NCI-H69 (cell line): Measurements from ENCODE around the gene ARL6IP4.

Experiments used
- DNase-seq: peaks from one replicate; lab custom pipeline; 2025; lab: John Stamatoyannopoulos, UW

ARL6IP4 gene

GRCh38 chr12:122978507-122978955, 1.9 kb upstream of the ARL6IP4 start:
- no peak for DNase-seq

GRCh38 chr12:122979001-122979907, 1.2 kb upstream of the ARL6IP4 start:
- no peak for DNase-seq

DNA sequence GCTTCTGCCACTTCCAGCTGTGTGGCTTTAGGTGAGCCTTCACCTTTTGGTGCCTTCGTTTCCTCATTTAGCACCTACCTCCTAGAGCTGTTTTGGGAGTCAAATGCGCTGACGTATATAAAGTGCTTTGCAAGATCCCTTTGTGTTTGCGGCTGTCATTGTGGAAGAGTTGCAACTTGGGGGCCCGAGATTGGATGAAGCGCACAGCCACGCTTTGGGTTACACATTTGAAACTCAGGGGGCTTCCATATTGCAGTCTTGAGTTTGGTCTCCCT, 636 bp upstream of the ARL6IP4 start:
- DNase-seq: no peak

DNA sequence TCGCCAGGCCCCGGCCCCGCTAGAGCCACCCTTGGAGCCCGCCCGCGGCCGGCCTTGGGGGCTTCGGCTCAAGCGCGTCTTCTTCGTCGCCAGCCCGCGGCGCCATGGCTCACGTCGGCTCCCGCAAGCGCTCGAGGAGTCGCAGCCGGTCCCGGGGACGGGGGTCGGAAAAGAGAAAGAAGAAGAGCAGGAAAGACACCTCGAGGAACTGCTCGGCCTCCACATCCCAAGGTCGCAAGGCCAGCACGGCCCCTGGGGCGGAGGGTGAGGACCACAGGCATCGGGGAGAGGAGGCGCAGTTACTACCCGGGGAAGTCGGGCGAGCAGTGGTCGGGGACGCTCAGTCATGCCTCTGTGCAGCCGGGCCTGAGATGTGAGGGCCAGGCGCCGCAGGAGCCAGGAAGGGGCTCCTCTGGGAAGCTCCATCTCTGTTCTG, 573 bp downstream of the ARL6IP4 start:
- peak; percentile 67 for DNase-seq

DNA sequence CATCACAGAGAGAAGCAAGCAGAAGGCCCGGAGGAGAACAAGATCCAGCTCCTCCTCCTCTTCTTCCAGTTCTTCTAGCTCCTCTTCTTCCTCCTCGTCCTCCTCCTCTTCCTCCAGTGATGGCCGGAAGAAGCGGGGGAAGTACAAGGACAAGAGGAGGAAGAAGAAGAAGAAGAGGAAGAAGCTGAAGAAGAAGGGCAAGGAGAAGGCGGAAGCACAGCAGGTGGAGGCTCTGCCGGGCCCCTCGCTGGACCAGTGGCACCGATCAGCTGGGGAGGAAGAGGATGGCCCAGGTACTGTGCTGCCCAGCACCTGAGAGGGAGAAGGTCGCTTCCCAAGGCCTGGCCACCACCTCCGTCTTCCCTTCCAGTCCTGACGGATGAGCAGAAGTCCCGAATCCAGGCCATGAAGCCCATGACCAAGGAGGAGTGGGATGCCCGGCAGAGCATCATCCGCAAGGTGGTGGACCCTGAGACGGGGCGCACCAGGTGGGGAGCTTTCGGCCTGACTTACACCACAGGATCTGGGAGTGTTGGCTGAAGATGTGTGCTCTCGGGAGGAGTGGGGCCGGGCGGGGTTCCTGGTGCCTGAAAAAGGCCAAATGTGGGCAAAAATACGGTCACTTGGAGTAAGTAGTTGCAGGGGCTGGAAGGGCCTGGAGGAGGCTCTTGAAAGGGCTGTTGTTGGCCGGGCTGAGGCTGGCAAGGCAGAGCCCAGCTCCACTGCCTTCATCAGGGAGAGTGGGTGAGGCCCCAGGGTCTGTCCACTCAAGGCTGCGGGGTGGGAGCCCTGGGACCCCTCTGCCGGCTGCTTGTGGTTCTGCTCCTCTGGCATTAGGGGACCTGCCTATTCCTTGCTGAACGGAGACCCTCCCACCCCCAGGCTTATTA, 1.4 kb downstream of the ARL6IP4 start:
- DNase-seq: no peak

DNA sequence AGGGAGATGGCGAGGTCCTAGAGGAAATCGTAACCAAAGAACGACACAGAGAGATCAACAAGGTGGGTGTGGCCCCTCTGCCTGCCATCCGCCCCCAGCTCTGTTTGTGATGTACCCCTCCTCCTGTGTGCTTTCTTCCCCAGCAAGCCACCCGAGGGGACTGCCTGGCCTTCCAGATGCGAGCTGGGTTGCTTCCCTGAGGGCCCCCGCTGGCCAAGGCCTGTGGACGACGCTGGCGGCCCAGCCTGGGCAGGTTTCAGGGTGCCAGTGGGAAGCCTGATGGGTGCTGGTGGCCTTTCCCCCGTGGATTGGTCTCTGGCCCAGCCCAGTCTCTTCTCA, 2.0 kb downstream of the ARL6IP4 start:
- no peak for DNase-seq

GRCh38 chr12:122982963-122983788, 2.7 kb downstream of the ARL6IP4 start:
- no peak for DNase-seq

DNA sequence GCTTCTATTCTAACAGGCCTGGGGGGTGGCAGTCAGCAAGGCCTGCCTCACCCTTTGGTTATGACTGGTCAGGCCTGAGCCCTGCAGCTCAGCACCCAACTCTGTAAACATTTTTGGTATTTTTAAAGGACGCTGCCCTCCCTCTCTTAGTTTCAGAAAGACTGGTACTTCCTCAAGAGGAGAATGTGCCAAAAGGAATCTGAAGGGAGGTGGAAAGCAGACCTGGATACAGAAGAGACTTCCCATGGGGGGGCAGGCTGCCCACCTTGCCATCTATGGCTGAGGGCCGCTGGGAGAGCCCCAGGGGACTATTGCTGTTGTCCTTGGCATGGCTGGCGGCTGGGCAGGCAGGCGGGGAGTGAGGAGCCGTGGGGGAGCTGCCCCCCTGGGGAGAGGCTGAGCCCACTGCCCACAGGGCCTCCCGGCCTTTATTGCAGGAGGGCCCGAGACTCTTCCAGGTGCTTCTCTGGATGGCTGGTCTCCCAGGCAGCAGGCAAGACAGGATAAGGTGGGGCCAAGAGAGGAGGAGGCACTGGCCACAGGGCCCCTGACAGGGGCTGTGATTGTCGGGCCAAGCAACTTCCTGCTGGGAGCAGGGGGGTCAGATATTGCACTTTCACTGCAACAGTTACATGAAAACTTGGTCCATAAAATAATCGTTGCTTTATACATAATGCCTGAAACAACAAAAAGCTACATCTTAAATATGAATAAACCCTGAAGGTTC, 3.5 kb downstream of the ARL6IP4 start:
- DNase-seq: peak; percentile 18

DNA sequence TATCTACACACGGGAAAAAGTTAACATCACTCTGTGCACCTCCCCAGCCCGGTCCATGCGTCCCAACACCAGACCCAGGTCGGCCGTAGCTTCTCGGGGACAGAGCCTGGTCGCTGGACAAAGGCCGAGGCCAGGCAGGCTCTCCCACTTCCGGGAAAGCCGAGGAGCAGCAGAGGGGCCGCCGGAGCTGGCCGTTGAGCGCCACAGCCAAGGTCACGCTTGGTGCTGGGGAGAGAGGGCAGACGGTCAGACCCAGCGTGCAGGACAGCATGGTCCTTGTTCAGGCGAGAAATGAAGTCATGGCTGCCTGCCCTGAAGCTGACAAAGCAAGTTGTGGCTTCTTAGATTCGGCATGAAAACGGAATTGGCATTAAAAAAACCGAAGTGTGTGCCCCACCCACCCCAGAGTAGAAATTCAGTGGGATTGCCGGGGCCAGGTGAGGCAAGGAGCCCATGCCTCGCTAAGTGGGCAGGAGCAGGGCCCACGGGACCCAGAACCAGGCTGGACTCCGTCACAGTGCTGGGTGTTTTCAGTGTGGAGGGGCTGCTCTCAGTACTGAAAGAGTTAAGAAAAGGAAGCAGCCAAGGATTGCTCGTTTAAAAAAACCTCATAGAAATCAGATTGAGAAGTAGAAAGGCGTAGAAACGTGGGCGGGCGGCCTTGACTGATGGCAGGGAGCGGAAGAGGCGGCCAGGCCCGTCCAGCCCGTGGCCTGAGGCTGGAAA, 4.3 kb downstream of the ARL6IP4 start:
- DNase-seq: no peak

- DNase-seq: no peak
Measured at GRCh38 chr12:122985338-122986257, 5.1 kb downstream of the ARL6IP4 start.

GRCh38 chr12:122986258-122986871, 5.9 kb downstream of the ARL6IP4 start:
- DNase-seq: no peak

- no peak for DNase-seq
Measured at GRCh38 chr12:122987086-122987951, 6.8 kb downstream of the ARL6IP4 start.

DNA sequence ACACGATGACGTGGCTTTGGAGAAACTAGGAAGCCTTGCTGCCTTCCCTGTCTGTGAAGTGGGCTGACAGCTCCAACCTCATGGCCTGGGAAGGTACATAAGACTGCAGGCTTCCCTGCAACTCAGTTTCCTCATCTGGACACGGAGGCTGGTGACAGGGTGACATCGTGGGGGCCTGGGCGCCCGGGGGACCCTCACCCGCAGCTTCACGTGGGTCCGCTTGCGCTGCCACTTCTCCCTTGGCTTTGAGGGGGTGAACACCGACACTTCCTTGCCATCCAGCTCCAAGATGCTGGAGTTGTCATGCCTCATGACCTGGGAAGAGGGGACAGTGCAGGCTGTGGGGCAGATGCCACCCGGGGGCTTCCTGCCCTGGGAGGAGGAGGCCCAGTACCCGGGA, 7.6 kb downstream of the ARL6IP4 start:
- no peak for DNase-seq

- DNase-seq: no peak
Measured at GRCh38 chr12:122988612-122989212, 8.2 kb downstream of the ARL6IP4 start.

- DNase-seq: no peak
Measured at GRCh38 chr12:122989225-122989839, 8.9 kb downstream of the ARL6IP4 start.

GRCh38 chr12:122989874-122990419, 9.5 kb downstream of the ARL6IP4 start:
- DNase-seq: no peak

GRCh38 chr12:122990561-122990960, 10.1 kb downstream of the ARL6IP4 start:
- no peak for DNase-seq
